ENCODE data around the gene APLP1. TPM values are rescaled to one million over a fixed set of nuclear protein-coding genes. Genes with fewer than 3 reads are reported as not detected.

Gene APLP1
- total and polyA plus RNA-seq, 5 donors: 18.0 to 33.2 (median 21.4) TPM

GRCh38 chr19:35853038-35853756 is 15.2 kb upstream of the APLP1 start:
- no peak for DNase-seq
- Histone ChIP-seq H3K27me3 (ENCODE audit: control insufficient read depth, insufficient read depth) (no peaks in the 10 kb centered on the region), H3K4me1 (ENCODE audit: control insufficient read depth, insufficient read depth, low read length) (no peaks in the 10 kb centered on the region), H3K4me3 (ENCODE audit: low read length) (no peak overlapping the region), H3K27ac (ENCODE audit: low read length) (no peak overlapping the region), H3K9me3 (ENCODE audit: control insufficient read depth, low read length) (no peaks in the 10 kb centered on the region)
- intact Hi-C loops (cut with DNase I): no loop called here
- ATAC-seq: no peak
- 53% methylated on average over 8 of the region's 8 CpGs for WGBS

- peak in 1 of 2 donors; percentile 39 for ATAC-seq
- peak in 1 of 3 donors; percentile 60 for DNase-seq
- no peak within 1 kb of the TSS for H3K27ac ChIP-seq (ENCODE audit: low read length)
These were observed 11.7 kb upstream of the APLP1 start, which contains the start of gene KIRREL2 for GRCh38 chr19:35856546-35857149. TSS of gene KIRREL2 (plus strand) at chr19:35856911. CDS start at chr19:35857120, 209 bp downstream.

GRCh38 chr19:35858311-35858710 is 10.1 kb upstream of the APLP1 start:
- Histone ChIP-seq H3K27me3 (ENCODE audit: control insufficient read depth, insufficient read depth) (no peaks in the 10 kb centered on the region), H3K4me1 (ENCODE audit: control insufficient read depth, insufficient read depth, low read length) (no peaks in the 10 kb centered on the region), H3K4me3 (ENCODE audit: low read length) (no peak overlapping the region), H3K27ac (ENCODE audit: low read length) (no peak overlapping the region), H3K9me3 (ENCODE audit: control insufficient read depth, low read length) (no peaks in the 10 kb centered on the region)
- no peak for DNase-seq
- intact Hi-C loops (cut with DNase I): no loop called here
- WGBS: 70% methylated on average over 6 of the region's 6 CpGs
- no peak for ATAC-seq

More at GRCh38 chr19:35856546-35857149, 11.7 kb upstream of the APLP1 start, which contains the start of gene KIRREL2:
- Histone ChIP-seq H3K9me3 (ENCODE audit: control insufficient read depth, low read length) (no peaks in the 10 kb centered on the region), H3K27me3 (ENCODE audit: control insufficient read depth, insufficient read depth) (no peaks in the 10 kb centered on the region), H3K4me3 (ENCODE audit: low read length) (peak within 1 kb of the TSS; percentile 60), H3K4me1 (ENCODE audit: control insufficient read depth, insufficient read depth, low read length) (no peaks in the 10 kb centered on the region)
- intact Hi-C loops (cut with DNase I): no loop called here
- whole genome bisulfite sequencing: under 1% methylated on average over 42 of the region's 42 CpGs

GRCh38 chr19:35859414-35859813 is 9.0 kb upstream of the APLP1 start:
- H3K27ac ChIP-seq (ENCODE audit: low read length): no peak overlapping the region
- no peak for ATAC-seq
- no peaks in the 10 kb centered on the region for H3K9me3 ChIP-seq (ENCODE audit: control insufficient read depth, low read length)
- no peaks in the 10 kb centered on the region for H3K27me3 ChIP-seq (ENCODE audit: control insufficient read depth, insufficient read depth)
- no peak for DNase-seq
- intact Hi-C loops (cut with DNase I): no loop called here
- H3K4me1 ChIP-seq (ENCODE audit: control insufficient read depth, insufficient read depth, low read length): no peaks in the 10 kb centered on the region
- H3K4me3 ChIP-seq (ENCODE audit: low read length): no peak overlapping the region
- WGBS: 64% methylated on average over 4 of the region's 4 CpGs

GRCh38 chr19:35860436-35860817 is 7.9 kb upstream of the APLP1 start:
- H3K4me1 ChIP-seq (ENCODE audit: control insufficient read depth, insufficient read depth, low read length): no peaks in the 10 kb centered on the region
- peak in 1 of 2 donors; percentile 8 for ATAC-seq
- intact Hi-C loops (cut with DNase I): no loop called here
- H3K27ac ChIP-seq (ENCODE audit: low read length): no peak overlapping the region
- WGBS: 16% methylated on average over 24 of the region's 24 CpGs
- no peak overlapping the region for H3K4me3 ChIP-seq (ENCODE audit: low read length)
- H3K9me3 ChIP-seq (ENCODE audit: control insufficient read depth, low read length): no peaks in the 10 kb centered on the region
- no peak for DNase-seq
- no peaks in the 10 kb centered on the region for H3K27me3 ChIP-seq (ENCODE audit: control insufficient read depth, insufficient read depth)

- ATAC-seq: peak in 1 of 2 donors; percentile 27
- Histone ChIP-seq H3K27me3 (ENCODE audit: control insufficient read depth, insufficient read depth) (no peaks in the 10 kb centered on the region), H3K4me1 (ENCODE audit: control insufficient read depth, insufficient read depth, low read length) (no peaks in the 10 kb centered on the region), H3K4me3 (ENCODE audit: low read length) (no peak overlapping the region), H3K27ac (ENCODE audit: low read length) (no peak overlapping the region), H3K9me3 (ENCODE audit: control insufficient read depth, low read length) (no peaks in the 10 kb centered on the region)
- intact Hi-C loops (cut with DNase I): no loop called here
- no peak for DNase-seq
- WGBS: 6% methylated on average over 55 of the region's 55 CpGs
These were observed 7.3 kb upstream of the APLP1 start for GRCh38 chr19:35860818-35861639.

- 47% methylated on average over 19 of the region's 19 CpGs for WGBS
- H3K4me3 ChIP-seq (ENCODE audit: low read length): no peak overlapping the region
- H3K27ac ChIP-seq (ENCODE audit: low read length): no peak overlapping the region
- no peaks in the 10 kb centered on the region for H3K27me3 ChIP-seq (ENCODE audit: control insufficient read depth, insufficient read depth)
- intact Hi-C loops (cut with DNase I): no loop called here
- DNase-seq (no peak), ATAC-seq (no peak)
- H3K4me1 ChIP-seq (ENCODE audit: control insufficient read depth, insufficient read depth, low read length): no peaks in the 10 kb centered on the region
- no peaks in the 10 kb centered on the region for H3K9me3 ChIP-seq (ENCODE audit: control insufficient read depth, low read length)
These were observed 6.7 kb upstream of the APLP1 start for GRCh38 chr19:35861640-35862160.

GRCh38 chr19:35862528-35862927 is 5.8 kb upstream of the APLP1 start:
- intact Hi-C loops (cut with DNase I): no loop called here
- ATAC-seq: no peak
- Histone ChIP-seq H3K4me1 (ENCODE audit: control insufficient read depth, insufficient read depth, low read length) (no peaks in the 10 kb centered on the region), H3K4me3 (ENCODE audit: low read length) (no peak overlapping the region), H3K27ac (ENCODE audit: low read length) (no peak overlapping the region), H3K9me3 (ENCODE audit: control insufficient read depth, low read length) (no peaks in the 10 kb centered on the region), H3K27me3 (ENCODE audit: control insufficient read depth, insufficient read depth) (no peaks in the 10 kb centered on the region)
- WGBS: 72% methylated on average over 14 of the region's 14 CpGs
- no peak for DNase-seq

- ATAC-seq: no peak
- Histone ChIP-seq H3K4me1 (ENCODE audit: control insufficient read depth, insufficient read depth, low read length) (no peaks in the 10 kb centered on the region), H3K27ac (ENCODE audit: low read length) (no peak overlapping the region), H3K9me3 (ENCODE audit: control insufficient read depth, low read length) (no peaks in the 10 kb centered on the region), H3K27me3 (ENCODE audit: control insufficient read depth, insufficient read depth) (no peaks in the 10 kb centered on the region), H3K4me3 (ENCODE audit: low read length) (no peak overlapping the region)
- intact Hi-C loops (cut with DNase I): no loop called here
- 88% methylated on average over 5 of the region's 5 CpGs for WGBS
- DNase-seq: no peak
These were observed 5.4 kb upstream of the APLP1 start for GRCh38 chr19:35863018-35863417.

- Histone ChIP-seq H3K27ac (ENCODE audit: low read length) (no peak overlapping the region), H3K4me3 (ENCODE audit: low read length) (peak overlapping the region; percentile 73), H3K4me1 (ENCODE audit: control insufficient read depth, insufficient read depth, low read length) (no peaks in the 10 kb centered on the region), H3K27me3 (ENCODE audit: control insufficient read depth, insufficient read depth) (no peaks in the 10 kb centered on the region), H3K9me3 (ENCODE audit: control insufficient read depth, low read length) (no peaks in the 10 kb centered on the region)
- WGBS: under 1% methylated on average over 15 of the region's 15 CpGs
- DNase-seq (no peak), ATAC-seq (peak; percentile 2 to 8)
- intact Hi-C loops (cut with DNase I): no loop called here
These were observed 501 bp downstream of the APLP1 start for GRCh38 chr19:35868823-35869326.

Measured in right cardiac atrium (tissue), 5 donors.